Neural progenitor cell (in vitro differentiated cells): ENCODE measurements around the gene ABHD2. TPM values are rescaled to one million over a fixed set of nuclear protein-coding genes. Genes with fewer than 3 reads are reported as not detected.

Experiments
- DNase-seq: peaks from one replicate; pipeline ENCODE4 v3.0.0-alpha.2; 2016; ENCODE audit warnings: low spot score
- H2AFZ ChIP-seq: fragments of 200-600 bp; sonication (generic); replicated peaks from 2 replicates; pipeline ENCODE4 v1.6.1; 2016; ENCODE audit warnings: antibody characterized with exemption
- H3F3A ChIP-seq: fragments of 200-600 bp; sonication (generic); 2 replicates; pipeline ENCODE4 v1.6.1; 2016; ENCODE audit warnings: antibody characterized with exemption, low read depth
- H3K27ac ChIP-seq: fragments of 200-600 bp; sonication (generic); 2 replicates; pipeline ENCODE4 v1.5.1; 2016; ENCODE audit warnings: mild to moderate bottlenecking
- H3K27me3 ChIP-seq: fragments of 200-600 bp; sonication (generic); 2 replicates; pipeline ENCODE4 v1.6.1; 2016; ENCODE audit warnings: mild to moderate bottlenecking, moderate library complexity
- H3K36me3 ChIP-seq: fragments of 200-600 bp; sonication (generic); 2 replicates; pipeline ENCODE4 v1.5.1; 2016
- H3K4me1 ChIP-seq: fragments of 200-600 bp; sonication (generic); 2 replicates; pipeline ENCODE4 v1.6.1; 2016; ENCODE audit warnings: mixed run types
- H3K4me2 ChIP-seq: fragments of 200-600 bp; sonication (generic); 2 replicates; pipeline ENCODE4 v1.6.1; 2016
- H3K4me3 ChIP-seq: fragments of 200-600 bp; sonication (generic); 2 replicates; pipeline ENCODE4 v1.5.1; 2016
- H3K79me2 ChIP-seq: fragments of 200-600 bp; sonication (generic); 2 replicates; pipeline ENCODE4 v1.6.1; 2016; ENCODE audit warnings: low read depth
- H3K9ac ChIP-seq: fragments of 200-600 bp; sonication (generic); 2 replicates; pipeline ENCODE4 v1.6.1; 2016
- H3K9me3 ChIP-seq: fragments of 200-600 bp; sonication (generic); 2 replicates; pipeline ENCODE4 v1.5.1; 2016; ENCODE audit warnings: low read depth
- H4K20me1 ChIP-seq: fragments of 200-600 bp; sonication (generic); 2 replicates; pipeline ENCODE4 v1.6.1; 2016; ENCODE audit warnings: low read depth
- H3K27ac Mint-ChIP-seq: 3 replicates; pipeline ENCODE4 v1.8.0; 2021; ENCODE audit warnings: mixed read lengths
- H3K27me3 Mint-ChIP-seq: 2 replicates; pipeline ENCODE4 v1.8.0; 2022; ENCODE audit warnings: low read depth, mild to moderate bottlenecking, inconsistent platforms, moderate library complexity, mixed read lengths; ENCODE audit not compliant: insufficient read depth
- H3K36me3 Mint-ChIP-seq: 3 replicates; pipeline ENCODE4 v1.8.0; 2021; ENCODE audit warnings: mixed read lengths
- H3K4me1 Mint-ChIP-seq: 3 replicates; pipeline ENCODE4 v1.8.0; 2021; ENCODE audit warnings: mixed read lengths
- H3K4me3 Mint-ChIP-seq: 3 replicates; pipeline ENCODE4 v1.8.0; 2021; ENCODE audit warnings: mild to moderate bottlenecking, moderate library complexity, mixed read lengths
- H3K9me3 Mint-ChIP-seq: 3 replicates; pipeline ENCODE4 v1.8.0; 2020; ENCODE audit warnings: mixed read lengths
- CTCF ChIP-seq: fragments of 200-600 bp; sonication (generic); IDR thresholded peaks from 2 replicates; pipeline ENCODE4 v1.5.1; 2017; ENCODE audit warnings: antibody characterized with exemption, mild to moderate bottlenecking
- EZH2 ChIP-seq: fragments of 200-600 bp; sonication (generic); IDR thresholded peaks from 2 replicates; pipeline ENCODE4 v1.6.1; 2017; ENCODE audit warnings: antibody characterized with exemption, mild to moderate bottlenecking, moderate library complexity
- EZH2phosphoT487 ChIP-seq: fragments of 200-600 bp; sonication (generic); IDR thresholded peaks from 2 replicates; pipeline ENCODE4 v1.6.1; 2017; ENCODE audit warnings: antibody characterized with exemption
- total RNA-seq: library from RNA; depleted of rRNA; stranded (reverse); fragments of >200 nt; gene quantifications from 2 replicates; pipeline ENCODE4 v1.2.3, GENCODE V29; 2015; ENCODE audit warnings: low replicate concordance

ABHD2 gene
- total RNA-seq, 1 donor from 2014 or later: 10.9 TPM

DNA sequence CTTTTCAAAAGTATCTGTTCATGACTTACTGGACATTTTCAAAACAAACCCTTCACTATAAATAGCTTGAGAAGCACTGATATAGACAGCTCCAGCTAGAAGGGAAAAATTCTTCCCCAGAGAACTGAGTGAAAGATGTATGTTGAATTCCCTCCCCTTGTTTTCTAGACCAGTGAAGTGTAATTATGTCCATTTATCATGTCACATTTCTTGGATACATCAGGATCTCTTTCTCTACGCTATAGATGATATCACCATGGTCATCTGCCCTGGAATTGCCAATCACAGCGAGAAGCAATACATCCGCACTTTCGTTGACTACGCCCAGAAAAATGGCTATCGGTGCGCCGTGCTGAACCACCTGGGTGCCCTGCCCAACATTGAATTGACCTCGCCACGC lies 66.9 kb downstream of the ABHD2 start:
- Histone ChIP-seq H3K27me3 (no peaks in the 10 kb centered on the region), H3K9ac (no peak overlapping the region), H2AFZ (no peak overlapping the region), H3K4me3 (no peak overlapping the region), H3K4me2 (no peak overlapping the region), H3K27ac (no peak overlapping the region), H3K36me3 (no peaks in the 10 kb centered on the region), H3F3A (no peaks in the 10 kb centered on the region), H4K20me1 (no peaks in the 10 kb centered on the region), H3K79me2 (no peaks in the 10 kb centered on the region), H3K4me1 (no peaks in the 10 kb centered on the region), H3K9me3 (no peaks in the 10 kb centered on the region)
- H3K9me3 Mint-ChIP-seq: no peaks in the 10 kb centered on the region
- TF ChIP-seq EZH2phosphoT487: no peak
- no peak for TF ChIP-seq EZH2
- TF ChIP-seq CTCF: no peak
- DNase-seq: no peak
- H3K27ac Mint-ChIP-seq: no peak overlapping the region
- H3K4me3 Mint-ChIP-seq: no peak overlapping the region
- no peaks in the 10 kb centered on the region for H3K27me3 Mint-ChIP-seq
- H3K36me3 Mint-ChIP-seq: peaks cover 16% of the 10 kb centered on the region
- no peaks in the 10 kb centered on the region for H3K4me1 Mint-ChIP-seq

DNA sequence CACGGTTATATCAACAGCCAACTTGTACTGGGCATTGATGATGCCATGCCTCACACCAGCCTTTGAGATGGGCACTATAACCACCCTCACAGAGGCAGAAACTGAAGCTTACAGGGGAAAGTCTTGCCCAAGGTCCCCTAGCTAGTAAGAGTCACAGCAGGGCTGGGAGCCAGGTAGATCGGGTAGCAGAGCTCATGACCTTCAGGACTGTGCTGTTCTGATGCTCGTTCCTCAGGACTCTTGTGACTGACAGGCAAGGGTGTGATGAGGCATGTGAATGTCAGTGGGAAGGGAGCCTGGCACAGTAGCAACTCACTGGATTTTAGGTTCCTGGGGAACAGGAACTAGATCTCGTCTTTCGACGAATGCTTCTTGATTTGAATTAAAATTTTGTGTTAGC lies 67.4 kb downstream of the ABHD2 start:
- Histone ChIP-seq H3K9me3 (no peaks in the 10 kb centered on the region), H3F3A (no peaks in the 10 kb centered on the region), H3K4me2 (no peak overlapping the region), H3K36me3 (no peaks in the 10 kb centered on the region), H3K9ac (no peak overlapping the region), H4K20me1 (no peaks in the 10 kb centered on the region), H3K4me3 (no peak overlapping the region), H3K4me1 (no peaks in the 10 kb centered on the region), H3K79me2 (no peaks in the 10 kb centered on the region), H2AFZ (no peak overlapping the region), H3K27ac (no peak overlapping the region), H3K27me3 (no peaks in the 10 kb centered on the region)
- Mint-ChIP-seq H3K36me3 (peaks cover 16% of the 10 kb centered on the region), H3K9me3 (no peaks in the 10 kb centered on the region), H3K27ac (no peak overlapping the region), H3K4me3 (no peak overlapping the region), H3K27me3 (no peaks in the 10 kb centered on the region), H3K4me1 (no peaks in the 10 kb centered on the region)
- TF ChIP-seq EZH2phosphoT487 (no peak), EZH2 (no peak), CTCF (no peak)
- DNase-seq: no peak

DNA sequence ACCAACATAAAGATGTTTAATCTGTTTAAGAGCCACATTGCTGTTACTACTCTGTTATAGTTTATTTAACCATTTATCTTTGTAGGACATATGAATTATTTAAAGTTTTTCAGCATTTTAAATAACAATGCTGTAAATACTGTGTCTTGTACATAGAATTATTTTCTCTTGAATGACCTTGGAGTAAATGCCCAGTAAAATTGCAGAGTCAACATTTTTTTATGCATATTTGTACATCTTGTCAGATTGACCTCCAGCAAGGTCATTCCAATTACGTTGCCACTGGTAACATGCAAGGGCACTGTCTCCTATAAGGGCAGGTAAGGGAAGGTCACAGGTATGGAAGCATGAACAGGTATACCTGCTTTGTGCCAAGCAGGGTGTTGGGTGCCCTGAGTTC lies 68.8 kb downstream of the ABHD2 start:
- H3K9ac ChIP-seq: no peak overlapping the region
- H3F3A ChIP-seq: no peaks in the 10 kb centered on the region
- no peak overlapping the region for H2AFZ ChIP-seq
- no peak overlapping the region for H3K4me2 ChIP-seq
- H3K36me3 ChIP-seq: no peaks in the 10 kb centered on the region
- no peak for DNase-seq
- H3K9me3 ChIP-seq: no peaks in the 10 kb centered on the region
- H3K79me2 ChIP-seq: no peaks in the 10 kb centered on the region
- TF ChIP-seq EZH2phosphoT487: no peak
- Mint-ChIP-seq H3K9me3 (no peaks in the 10 kb centered on the region), H3K27me3 (no peaks in the 10 kb centered on the region), H3K27ac (no peak overlapping the region), H3K4me1 (no peaks in the 10 kb centered on the region), H3K36me3 (peaks cover 16% of the 10 kb centered on the region), H3K4me3 (no peak overlapping the region)
- no peaks in the 10 kb centered on the region for H3K27me3 ChIP-seq
- H3K4me3 ChIP-seq: no peak overlapping the region
- no peak overlapping the region for H3K27ac ChIP-seq
- H4K20me1 ChIP-seq: no peaks in the 10 kb centered on the region
- no peaks in the 10 kb centered on the region for H3K4me1 ChIP-seq

DNA sequence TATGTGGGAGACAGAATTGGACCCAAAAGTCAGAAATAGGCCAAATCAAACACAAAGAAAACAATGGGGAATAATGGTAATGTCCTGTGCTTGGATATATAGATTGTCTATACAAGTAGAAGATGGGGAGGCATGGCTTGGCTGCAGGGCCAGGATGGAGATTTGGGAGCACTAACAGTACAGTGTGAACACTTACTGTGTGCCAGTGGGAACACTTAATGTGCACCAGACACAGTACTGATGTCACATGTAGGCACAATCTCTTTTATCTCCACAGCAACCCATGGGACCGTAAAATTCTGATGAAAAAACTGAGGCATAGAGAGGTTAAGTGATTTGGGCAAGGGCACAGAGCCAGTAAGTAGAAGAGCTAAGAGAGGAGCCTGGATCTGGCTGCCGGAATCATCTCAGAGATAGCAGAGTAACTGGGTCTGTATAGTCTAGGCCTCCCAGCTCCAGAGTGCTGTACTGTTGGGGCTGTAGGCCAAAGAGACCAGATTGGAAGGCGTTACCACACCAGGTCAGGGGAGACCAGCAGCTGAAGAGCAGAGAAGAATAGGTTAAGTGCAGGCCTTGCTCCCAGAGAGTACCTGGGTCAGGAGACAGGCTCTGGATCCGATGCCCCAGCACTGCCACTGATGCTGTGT lies 69.8 kb downstream of the ABHD2 start:
- Histone ChIP-seq H2AFZ (no peak overlapping the region), H3K4me1 (peaks cover 4% of the 10 kb centered on the region), H3K9ac (no peak overlapping the region), H3K4me2 (no peak overlapping the region), H3K79me2 (no peaks in the 10 kb centered on the region), H3K27me3 (no peaks in the 10 kb centered on the region), H3F3A (no peaks in the 10 kb centered on the region), H3K4me3 (no peak overlapping the region), H3K9me3 (no peaks in the 10 kb centered on the region), H3K36me3 (no peaks in the 10 kb centered on the region), H4K20me1 (no peaks in the 10 kb centered on the region), H3K27ac (no peak overlapping the region)
- TF ChIP-seq EZH2 (no peak), CTCF (no peak), EZH2phosphoT487 (no peak)
- Mint-ChIP-seq H3K9me3 (no peaks in the 10 kb centered on the region), H3K36me3 (peaks cover 16% of the 10 kb centered on the region), H3K27me3 (no peaks in the 10 kb centered on the region), H3K27ac (no peak overlapping the region), H3K4me1 (peaks cover under 1% of the 10 kb centered on the region), H3K4me3 (no peak overlapping the region)
- no peak for DNase-seq
